HG03432 (cell line): ENCODE measurements around the gene TPCN1.
A peak's percentile ranks its signal among the peaks of the same experiment; 100 is the strongest.

Experiments
- ATAC-seq: cut with Tn5 transposase; IDR thresholded peaks from one replicate; pipeline ENCODE4 v1.9.1; 2021; ENCODE audit warnings: mild to moderate bottlenecking, moderate library complexity; ENCODE audit not compliant: unreplicated experiment

Gene TPCN1

GRCh38 chr12:113257564-113257963, 36.3 kb downstream of the TPCN1 start:
- ATAC-seq = no peak

- ATAC-seq = no peak
These were observed 38.9 kb downstream of the TPCN1 start for GRCh38 chr12:113260127-113260526.

- ATAC-seq = no peak
These were observed 39.5 kb downstream of the TPCN1 start for GRCh38 chr12:113260636-113261300.

- ATAC-seq = peak; percentile 47
These were observed 40.7 kb downstream of the TPCN1 start for GRCh38 chr12:113261847-113262470.

GRCh38 chr12:113262710-113263109, 41.4 kb downstream of the TPCN1 start:
- ATAC-seq = no peak

- no peak for ATAC-seq
These were observed 42.2 kb downstream of the TPCN1 start for GRCh38 chr12:113263431-113263963.

- no peak for ATAC-seq
These were observed 45.0 kb downstream of the TPCN1 start for GRCh38 chr12:113266106-113266895.

- no peak for ATAC-seq
These were observed 46.4 kb downstream of the TPCN1 start for GRCh38 chr12:113267621-113268020.

- no peak for ATAC-seq
These were observed 46.9 kb downstream of the TPCN1 start for GRCh38 chr12:113268136-113268535.

GRCh38 chr12:113268621-113269020, 47.4 kb downstream of the TPCN1 start:
- no peak for ATAC-seq

GRCh38 chr12:113269257-113269943, 48.1 kb downstream of the TPCN1 start:
- no peak for ATAC-seq

- ATAC-seq = no peak
These were observed 49.4 kb downstream of the TPCN1 start for GRCh38 chr12:113270709-113271009.

GRCh38 chr12:113271466-113271852, 50.2 kb downstream of the TPCN1 start:
- ATAC-seq = no peak

GRCh38 chr12:113271853-113272561, 50.7 kb downstream of the TPCN1 start:
- ATAC-seq = no peak

GRCh38 chr12:113273053-113273725, 51.9 kb downstream of the TPCN1 start:
- ATAC-seq = no peak

- no peak for ATAC-seq
These were observed 53.6 kb downstream of the TPCN1 start for GRCh38 chr12:113274848-113275247.

GRCh38 chr12:113276306-113276705, 55.0 kb downstream of the TPCN1 start:
- ATAC-seq = no peak

- ATAC-seq = no peak
These were observed 55.8 kb downstream of the TPCN1 start for GRCh38 chr12:113276946-113277500.

- ATAC-seq = no peak
These were observed 56.2 kb downstream of the TPCN1 start for GRCh38 chr12:113277511-113277910.

- ATAC-seq = no peak
These were observed 56.9 kb downstream of the TPCN1 start for GRCh38 chr12:113278141-113278540.
